Ascending aorta (tissue), 2 donors: Measurements from ENCODE around the gene FRMPD4. TPM values are rescaled to one million over a fixed set of nuclear protein-coding genes. Genes with fewer than 3 reads are reported as not detected.

Experiments
- DNase-seq, 2 donors: peaks; one replicate each; pipeline ENCODE4 v3.0.0-alpha.2; 2019; ENCODE audit warnings: low spot score in 2 of 2
- H3K27ac ChIP-seq, 2 donors: fragments of 200-600 bp; sonication (generic); one replicate each; pipeline ENCODE4 v1.5.1; 2016 to 2017; ENCODE audit warnings: mild to moderate bottlenecking in 1 of 2
- H3K27me3 ChIP-seq: fragments of 200-600 bp; sonication (generic); one replicate; pipeline ENCODE4 v1.5.1; 2017
- H3K36me3 ChIP-seq, 2 donors: fragments of 200-600 bp; sonication (generic); one replicate each; pipeline ENCODE4 v1.5.1; 2016
- H3K4me1 ChIP-seq, 2 donors: fragments of 200-600 bp; sonication (generic); one replicate each; pipeline ENCODE4 v1.5.1; 2016 to 2017; ENCODE audit warnings: mild to moderate bottlenecking in 1 of 2
- H3K4me3 ChIP-seq, 2 donors: fragments of 200-600 bp; sonication (generic); one replicate each; pipeline ENCODE4 v1.5.1; 2016 to 2017; ENCODE audit warnings: mild to moderate bottlenecking in 1 of 2
- H3K9me3 ChIP-seq, 2 donors: fragments of 200-600 bp; sonication (generic); one replicate each; pipeline ENCODE4 v1.5.1; 2016
- intact Hi-C: fragments of 100-400 bp; cut with DNase I; formaldehyde crosslinking; loops from one replicate; pipeline ENCODE4 v1.15.1; 2023
- total RNA-seq: library from RNA; depleted of rRNA; stranded (reverse); fragments of >200 nt; gene quantifications from one replicate; pipeline ENCODE4 v1.1.0, GENCODE V29; 2016
- TF ChIP-seq, protein P1 (sequence below), 3 experiments: fragments of 200-600 bp in 2 of 3; fragments of 450-650 bp in 1 of 3; sonication (generic) in 2 of 3; IDR thresholded peaks; one replicate each; pipeline ENCODE4 v1.5.1; 2016 to 2019; ENCODE audit warnings: antibody characterized with exemption in 3 of 3, mild to moderate bottlenecking in 1 of 3, moderate library complexity in 1 of 3

FRMPD4 gene
- total RNA-seq, 1 donor from 2014 or later = not detected

DNA sequence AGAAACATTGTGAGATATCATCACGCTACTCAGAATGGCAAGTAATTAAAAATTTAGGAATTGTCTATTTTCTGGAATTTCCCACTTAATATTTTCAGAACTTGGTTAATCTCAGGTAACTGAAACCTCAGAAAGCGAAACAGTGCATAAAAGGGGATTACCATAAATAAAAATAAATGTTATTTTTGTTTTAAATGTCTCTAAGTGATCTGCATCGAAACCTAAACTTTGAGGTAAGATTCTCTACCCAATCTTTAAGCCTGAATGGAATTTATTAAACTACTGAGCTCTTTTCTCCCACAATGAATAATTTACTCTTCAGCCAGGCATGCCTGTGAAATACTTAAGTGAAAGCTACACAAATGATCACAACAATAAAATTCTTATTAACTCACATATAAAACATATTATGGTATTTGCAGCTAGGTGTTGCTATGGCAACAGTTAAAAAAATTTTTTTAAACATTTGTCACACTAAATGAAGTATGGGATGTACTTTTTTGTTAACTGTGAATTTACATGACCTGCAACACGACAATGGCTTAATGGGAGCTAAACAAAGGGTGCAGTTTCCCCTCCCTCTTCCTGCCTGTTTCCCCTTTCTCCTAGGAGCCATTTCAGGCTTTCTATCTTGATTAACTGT lies 432.7 kb downstream of the FRMPD4 start:
- intact Hi-C loops = no loop called here
- H3K9me3 ChIP-seq = no peaks in the 10 kb centered on the region
- H3K4me3 ChIP-seq = no peak overlapping the region
- no peaks in the 10 kb centered on the region for H3K36me3 ChIP-seq
- no peak for DNase-seq
- no peaks in the 10 kb centered on the region for H3K27me3 ChIP-seq
- TF ChIP-seq, protein P1, sequence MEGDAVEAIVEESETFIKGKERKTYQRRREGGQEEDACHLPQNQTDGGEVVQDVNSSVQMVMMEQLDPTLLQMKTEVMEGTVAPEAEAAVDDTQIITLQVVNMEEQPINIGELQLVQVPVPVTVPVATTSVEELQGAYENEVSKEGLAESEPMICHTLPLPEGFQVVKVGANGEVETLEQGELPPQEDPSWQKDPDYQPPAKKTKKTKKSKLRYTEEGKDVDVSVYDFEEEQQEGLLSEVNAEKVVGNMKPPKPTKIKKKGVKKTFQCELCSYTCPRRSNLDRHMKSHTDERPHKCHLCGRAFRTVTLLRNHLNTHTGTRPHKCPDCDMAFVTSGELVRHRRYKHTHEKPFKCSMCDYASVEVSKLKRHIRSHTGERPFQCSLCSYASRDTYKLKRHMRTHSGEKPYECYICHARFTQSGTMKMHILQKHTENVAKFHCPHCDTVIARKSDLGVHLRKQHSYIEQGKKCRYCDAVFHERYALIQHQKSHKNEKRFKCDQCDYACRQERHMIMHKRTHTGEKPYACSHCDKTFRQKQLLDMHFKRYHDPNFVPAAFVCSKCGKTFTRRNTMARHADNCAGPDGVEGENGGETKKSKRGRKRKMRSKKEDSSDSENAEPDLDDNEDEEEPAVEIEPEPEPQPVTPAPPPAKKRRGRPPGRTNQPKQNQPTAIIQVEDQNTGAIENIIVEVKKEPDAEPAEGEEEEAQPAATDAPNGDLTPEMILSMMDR (IDR thresholded peaks at IDR 0.05) = no peak
- H3K27ac ChIP-seq = no peak overlapping the region
- H3K4me1 ChIP-seq = no peaks in the 10 kb centered on the region

DNA sequence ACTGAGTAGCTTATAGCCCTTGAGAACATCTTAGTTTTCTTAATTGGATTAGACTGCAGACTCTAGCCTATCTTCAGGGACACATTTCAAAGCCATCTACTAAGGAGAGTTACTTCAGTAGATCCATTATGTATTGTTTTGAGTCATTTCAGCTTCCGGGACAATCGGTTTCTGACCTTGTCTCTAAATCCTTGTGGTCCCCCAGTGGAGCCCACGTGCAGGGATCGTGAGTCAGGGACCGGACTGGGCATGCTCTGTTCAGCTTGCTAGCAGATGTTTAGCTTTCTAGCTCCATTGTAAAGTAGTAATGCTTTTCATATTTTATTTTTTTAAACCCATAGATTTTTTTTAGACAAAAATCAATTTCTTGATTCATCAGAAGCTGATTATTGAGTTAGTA lies 441.0 kb downstream of the FRMPD4 start:
- TF ChIP-seq, protein P1 (IDR thresholded peaks at IDR 0.05) = no peak
- Histone ChIP-seq H3K4me1 (no peaks in the 10 kb centered on the region), H3K4me3 (no peak overlapping the region), H3K9me3 (no peaks in the 10 kb centered on the region), H3K27me3 (no peaks in the 10 kb centered on the region), H3K27ac (no peak overlapping the region), H3K36me3 (no peaks in the 10 kb centered on the region)
- no peak for DNase-seq
- intact Hi-C loops = no loop called here

DNA sequence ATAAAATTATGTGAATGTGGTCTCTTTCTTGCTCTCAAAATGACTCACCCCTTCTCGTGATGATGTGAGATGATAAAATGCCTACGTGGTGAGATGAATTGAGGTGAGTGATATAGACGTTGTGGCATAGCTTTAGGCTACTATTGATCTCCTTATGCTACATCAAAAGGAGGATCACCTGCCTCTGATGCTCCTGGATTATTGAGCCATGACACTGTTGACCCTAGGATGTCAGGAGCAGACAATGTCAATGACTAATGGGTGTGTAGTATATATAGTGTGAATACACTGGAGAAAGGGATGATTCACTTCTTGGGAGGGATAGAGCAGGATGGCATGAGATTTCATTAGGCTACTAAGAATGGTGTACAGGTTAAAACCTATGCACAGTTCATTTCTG lies 442.3 kb downstream of the FRMPD4 start:
- intact Hi-C loops = no loop called here
- TF ChIP-seq, protein P1 (IDR thresholded peaks at IDR 0.05) = no peak
- H3K36me3 ChIP-seq = no peaks in the 10 kb centered on the region
- H3K4me1 ChIP-seq = no peaks in the 10 kb centered on the region
- H3K27me3 ChIP-seq = no peaks in the 10 kb centered on the region
- no peak for DNase-seq
- no peaks in the 10 kb centered on the region for H3K9me3 ChIP-seq
- no peak overlapping the region for H3K4me3 ChIP-seq
- H3K27ac ChIP-seq = no peak overlapping the region

DNA sequence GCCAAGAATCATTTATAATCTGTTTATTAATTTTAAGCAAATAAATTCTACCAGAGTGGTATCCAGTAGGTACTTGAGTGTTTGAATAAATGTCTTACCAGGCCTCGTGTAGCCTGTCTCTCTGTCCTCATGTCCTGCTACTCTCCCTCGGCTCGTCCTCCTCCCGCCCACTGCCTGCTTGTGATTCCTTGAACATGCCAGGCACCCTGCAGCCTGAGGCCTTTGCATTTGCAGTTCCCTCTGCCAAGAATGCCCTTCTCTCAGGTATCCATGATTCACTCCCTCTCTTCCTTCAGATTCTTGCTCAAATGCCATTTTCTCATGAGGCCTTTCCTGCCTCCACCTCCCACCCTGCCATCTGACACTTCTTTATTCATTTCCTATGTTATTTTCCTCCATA lies 443.3 kb downstream of the FRMPD4 start:
- Histone ChIP-seq H3K27me3 (no peaks in the 10 kb centered on the region), H3K4me1 (no peaks in the 10 kb centered on the region), H3K9me3 (no peaks in the 10 kb centered on the region), H3K27ac (no peak overlapping the region), H3K36me3 (no peaks in the 10 kb centered on the region), H3K4me3 (no peak overlapping the region)
- DNase-seq = no peak
- TF ChIP-seq, protein P1 (IDR thresholded peaks at IDR 0.05) = no peak
- intact Hi-C loops = no loop called here

DNA sequence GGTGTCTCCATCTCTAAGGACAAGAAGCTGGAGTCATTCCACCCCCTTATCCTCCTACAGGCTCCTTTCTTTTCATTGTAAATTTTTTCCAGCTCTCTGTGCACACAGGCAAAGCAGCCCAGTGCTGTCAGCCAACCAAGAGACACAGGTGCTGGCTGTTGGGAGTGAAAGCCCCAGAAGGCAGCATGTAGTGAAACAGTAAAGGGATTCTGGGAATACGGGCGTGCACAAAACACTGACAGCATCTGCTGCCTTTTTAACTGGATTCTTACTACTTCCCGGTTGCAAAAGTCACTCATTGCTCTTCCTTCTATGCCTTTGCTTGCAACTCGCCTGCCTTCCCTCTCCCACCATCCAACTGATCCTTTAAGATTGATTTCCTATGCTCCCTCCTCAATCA lies 444.4 kb downstream of the FRMPD4 start:
- Histone ChIP-seq H3K4me3 (no peak overlapping the region), H3K36me3 (no peaks in the 10 kb centered on the region), H3K4me1 (no peaks in the 10 kb centered on the region), H3K27ac (no peak overlapping the region), H3K9me3 (no peaks in the 10 kb centered on the region), H3K27me3 (no peaks in the 10 kb centered on the region)
- TF ChIP-seq, protein P1 (IDR thresholded peaks at IDR 0.05) = no peak
- no peak for DNase-seq
- intact Hi-C loops = no loop called here

DNA sequence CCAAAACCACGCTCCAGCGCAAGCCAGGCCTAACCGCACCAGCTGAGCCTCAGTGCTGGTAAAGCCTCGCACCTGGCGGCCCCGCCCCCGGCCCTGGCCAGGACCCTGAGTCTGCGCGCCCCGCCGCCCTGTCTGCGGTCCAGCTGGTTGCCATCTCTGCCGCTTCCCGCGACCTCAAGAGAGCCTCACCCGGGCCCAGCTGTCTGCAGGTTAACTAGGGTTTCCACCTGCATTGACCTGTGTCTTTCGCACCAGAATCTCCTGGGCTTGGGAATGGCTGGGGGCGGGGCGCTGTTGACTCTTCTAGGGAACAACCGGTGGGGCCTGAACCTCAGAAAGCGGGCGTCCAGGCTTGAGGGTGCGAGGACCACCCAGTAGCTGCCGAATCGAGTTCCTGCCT lies 445.3 kb downstream of the FRMPD4 start:
- no peaks in the 10 kb centered on the region for H3K9me3 ChIP-seq

More for the DNA sequence above, 445.3 kb downstream of the FRMPD4 start:
- H3K27me3 ChIP-seq = no peaks in the 10 kb centered on the region
- no peak for DNase-seq
- TF ChIP-seq, protein P1 (IDR thresholded peaks at IDR 0.05) = no peak
- no peaks in the 10 kb centered on the region for H3K36me3 ChIP-seq
- no peaks in the 10 kb centered on the region for H3K4me1 ChIP-seq
- intact Hi-C loops = no loop called here
- H3K4me3 ChIP-seq = no peak overlapping the region
- H3K27ac ChIP-seq = no peak overlapping the region
